Lower lobe of right lung (tissue), 2 donors: ENCODE results near the gene CHD6. TPM values are rescaled to one million over a fixed set of nuclear protein-coding genes. Genes with fewer than 3 reads are reported as not detected.

Experiments
- ATAC-seq, 2 donors: fragments of 200-7000 bp; cut with Tn5 transposase; one replicate each; pipeline ENCODE4 v1.9.1; 2020 to 2022; ENCODE audit warnings: mild to moderate bottlenecking in 2 of 2, moderate library complexity in 2 of 2
- DNase-seq: peaks from one replicate; pipeline ENCODE4 v3.0.0-alpha.2; 2020
- H3K27ac ChIP-seq: fragments of 200-600 bp; one replicate; pipeline ENCODE4 v1.8.0; 2022
- H3K27me3 ChIP-seq: fragments of 200-600 bp; one replicate; pipeline ENCODE4 v1.8.0; 2022; ENCODE audit warnings: low read depth
- H3K36me3 ChIP-seq: fragments of 200-600 bp; one replicate; pipeline ENCODE4 v1.8.0; 2022; ENCODE audit warnings: mild to moderate bottlenecking
- H3K4me1 ChIP-seq: fragments of 200-600 bp; one replicate; pipeline ENCODE4 v1.8.0; 2022
- H3K4me3 ChIP-seq: fragments of 200-600 bp; one replicate; pipeline ENCODE4 v1.8.0; 2022; ENCODE audit warnings: mild to moderate bottlenecking
- H3K9me3 ChIP-seq: fragments of 200-600 bp; one replicate; pipeline ENCODE4 v1.8.0; 2022
- intact Hi-C: fragments of 100-400 bp; cut with DNase I; formaldehyde crosslinking; loops from one replicate; pipeline ENCODE4 v1.11.0; 2022
- total RNA-seq: library from RNA; stranded (reverse); fragmentation: NEBNext Ultra II Directional; extraction: Animal tissue kit (Norgen Biotek cat#: 25700); gene quantifications from one replicate; pipeline ENCODE4 v1.2.1, GENCODE V29; 2021
- TF ChIP-seq, protein P1 (sequence below): fragments of 200-600 bp; IDR thresholded peaks from one replicate; pipeline ENCODE4 v1.8.0; 2022; ENCODE audit warnings: antibody characterized with exemption, mild to moderate bottlenecking
- donor health status: DM: no; HTN: yes; CAD: no; lungs with severe emphysema.

Gene CHD6
- total RNA-seq, 1 donor from 2014 or later, result 43.6 TPM

DNA sequence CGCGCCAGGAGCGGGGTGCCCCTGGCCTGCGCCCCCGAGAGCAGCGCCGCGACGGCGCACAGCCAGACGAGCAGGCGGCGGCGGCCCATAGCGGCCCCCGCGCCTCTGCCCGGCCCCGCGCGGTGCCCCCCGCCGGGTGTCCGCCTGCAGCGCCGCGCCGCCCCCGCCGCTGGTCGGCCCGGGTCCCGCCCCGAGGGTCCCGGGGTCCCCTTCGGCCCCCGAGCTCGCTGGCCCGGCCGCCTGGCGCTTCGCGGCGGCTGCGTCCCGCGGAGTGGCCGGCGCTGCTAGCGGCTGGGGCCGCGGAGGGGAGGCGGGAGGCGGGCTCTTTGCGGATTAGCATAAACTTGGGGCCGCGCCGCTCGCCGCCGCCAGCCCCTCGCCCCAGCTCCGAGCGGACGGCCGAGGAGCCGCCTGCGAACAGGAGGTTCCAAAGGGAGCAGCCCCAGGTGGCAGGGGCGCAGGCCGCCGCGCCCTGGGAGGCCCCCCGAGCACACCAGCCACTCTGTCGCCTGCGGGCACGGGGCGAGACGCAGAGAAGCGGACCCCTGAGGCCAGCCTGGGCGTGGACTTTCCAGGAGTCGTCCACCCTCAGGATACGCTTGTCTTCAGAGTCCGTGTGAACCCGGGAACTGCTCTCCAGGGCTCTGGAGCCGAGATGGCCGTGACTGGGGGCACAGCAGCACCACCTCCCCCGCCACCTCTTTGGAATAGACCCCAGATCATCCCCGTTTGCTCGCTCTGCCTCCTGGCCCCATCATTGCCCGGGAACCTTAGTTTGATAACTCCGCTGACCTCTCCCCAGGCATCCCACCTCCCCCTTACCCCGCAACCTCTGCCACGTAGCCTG is 251.4 kb downstream of the CHD6 start, which contains the start of gene EMILIN3:
EMILIN3 (minus strand) TSS at position 273 of the 847 bp plus-strand sequence; CDS start at position 89, 184 bp downstream.
- H3K4me3 ChIP-seq, result peak within 1 kb of the TSS; percentile 27
- no peaks in the 10 kb centered on the region for H3K36me3 ChIP-seq
- ATAC-seq (no peak), DNase-seq (no peak)
- H3K27ac ChIP-seq, result no peak within 1 kb of the TSS
- no peaks in the 10 kb centered on the region for H3K9me3 ChIP-seq
- TF ChIP-seq, protein P1, sequence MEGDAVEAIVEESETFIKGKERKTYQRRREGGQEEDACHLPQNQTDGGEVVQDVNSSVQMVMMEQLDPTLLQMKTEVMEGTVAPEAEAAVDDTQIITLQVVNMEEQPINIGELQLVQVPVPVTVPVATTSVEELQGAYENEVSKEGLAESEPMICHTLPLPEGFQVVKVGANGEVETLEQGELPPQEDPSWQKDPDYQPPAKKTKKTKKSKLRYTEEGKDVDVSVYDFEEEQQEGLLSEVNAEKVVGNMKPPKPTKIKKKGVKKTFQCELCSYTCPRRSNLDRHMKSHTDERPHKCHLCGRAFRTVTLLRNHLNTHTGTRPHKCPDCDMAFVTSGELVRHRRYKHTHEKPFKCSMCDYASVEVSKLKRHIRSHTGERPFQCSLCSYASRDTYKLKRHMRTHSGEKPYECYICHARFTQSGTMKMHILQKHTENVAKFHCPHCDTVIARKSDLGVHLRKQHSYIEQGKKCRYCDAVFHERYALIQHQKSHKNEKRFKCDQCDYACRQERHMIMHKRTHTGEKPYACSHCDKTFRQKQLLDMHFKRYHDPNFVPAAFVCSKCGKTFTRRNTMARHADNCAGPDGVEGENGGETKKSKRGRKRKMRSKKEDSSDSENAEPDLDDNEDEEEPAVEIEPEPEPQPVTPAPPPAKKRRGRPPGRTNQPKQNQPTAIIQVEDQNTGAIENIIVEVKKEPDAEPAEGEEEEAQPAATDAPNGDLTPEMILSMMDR, result no peak
- intact Hi-C loops, result no loop called here
- peaks cover 4% of the 10 kb centered on the region for H3K4me1 ChIP-seq
- H3K27me3 ChIP-seq, result peaks cover 42% of the 10 kb centered on the region

- DNase-seq, result no peak
- no peak for ATAC-seq
- Histone ChIP-seq H3K4me1 (peaks cover 4% of the 10 kb centered on the region), H3K27ac (no peak overlapping the region), H3K9me3 (no peaks in the 10 kb centered on the region), H3K27me3 (peaks cover 42% of the 10 kb centered on the region), H3K36me3 (no peaks in the 10 kb centered on the region), H3K4me3 (peak overlapping the region; percentile 27)
- TF ChIP-seq, protein P1, result no peak
- intact Hi-C loops, result no loop called here
These were observed 252.2 kb downstream of the CHD6 start for GRCh38 chr20:41365777-41366545.

DNA sequence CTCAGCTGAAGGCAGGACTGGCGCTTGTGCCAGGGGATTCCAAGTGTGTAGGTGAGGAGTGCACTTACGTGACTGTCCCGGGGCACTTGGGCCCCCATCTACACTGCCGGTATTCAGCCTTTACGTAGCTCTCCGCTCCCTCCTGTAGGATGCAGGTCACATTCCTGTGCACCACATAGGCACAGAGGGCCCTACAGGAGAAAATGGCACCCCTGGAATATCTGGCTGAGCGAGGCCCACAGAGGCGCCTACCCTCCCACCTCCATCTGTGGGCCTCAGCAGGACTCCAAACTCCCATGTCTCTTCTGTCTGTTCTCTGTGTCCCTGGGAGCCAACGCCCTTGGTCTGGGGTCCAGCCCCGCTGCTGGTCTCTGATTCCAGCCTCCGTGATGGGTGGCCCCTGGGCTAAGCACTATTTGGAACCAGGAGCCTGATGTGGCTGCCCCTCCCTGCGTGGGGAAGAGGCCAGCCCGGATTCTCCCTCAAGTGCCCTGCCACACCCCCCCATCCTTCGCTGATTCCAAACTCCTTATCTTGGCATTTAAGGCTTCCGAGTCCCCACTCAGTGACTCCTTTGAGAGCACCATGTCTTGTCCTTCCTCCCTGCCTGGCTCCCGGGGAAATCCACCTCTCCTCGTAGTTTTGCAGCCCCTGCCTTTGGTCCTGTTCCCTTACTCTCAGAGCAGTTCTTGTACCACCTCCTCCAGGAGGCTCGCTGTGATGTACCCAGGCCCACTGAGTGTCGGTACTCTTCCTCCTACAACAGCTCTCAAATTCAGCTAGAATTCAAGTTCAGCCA is 253.0 kb downstream of the CHD6 start:
- H3K9me3 ChIP-seq, result no peaks in the 10 kb centered on the region
- ATAC-seq, result no peak
- DNase-seq, result no peak
- no peak overlapping the region for H3K27ac ChIP-seq
- H3K36me3 ChIP-seq, result no peaks in the 10 kb centered on the region
- intact Hi-C loops, result no loop called here
- H3K4me3 ChIP-seq, result no peak overlapping the region
- TF ChIP-seq, protein P1, result no peak
- H3K27me3 ChIP-seq, result peaks cover 42% of the 10 kb centered on the region
- peaks cover 4% of the 10 kb centered on the region for H3K4me1 ChIP-seq

GRCh38 chr20:41364236-41364855 is 253.8 kb downstream of the CHD6 start:
- peaks cover 4% of the 10 kb centered on the region for H3K4me1 ChIP-seq
- H3K9me3 ChIP-seq, result no peaks in the 10 kb centered on the region
- no peaks in the 10 kb centered on the region for H3K36me3 ChIP-seq
- ATAC-seq (no peak), DNase-seq (no peak)
- H3K27me3 ChIP-seq, result peaks cover 42% of the 10 kb centered on the region
- intact Hi-C loops, result no loop called here
- H3K27ac ChIP-seq, result no peak overlapping the region
- H3K4me3 ChIP-seq, result no peak overlapping the region
- TF ChIP-seq, protein P1, result no peak

DNA sequence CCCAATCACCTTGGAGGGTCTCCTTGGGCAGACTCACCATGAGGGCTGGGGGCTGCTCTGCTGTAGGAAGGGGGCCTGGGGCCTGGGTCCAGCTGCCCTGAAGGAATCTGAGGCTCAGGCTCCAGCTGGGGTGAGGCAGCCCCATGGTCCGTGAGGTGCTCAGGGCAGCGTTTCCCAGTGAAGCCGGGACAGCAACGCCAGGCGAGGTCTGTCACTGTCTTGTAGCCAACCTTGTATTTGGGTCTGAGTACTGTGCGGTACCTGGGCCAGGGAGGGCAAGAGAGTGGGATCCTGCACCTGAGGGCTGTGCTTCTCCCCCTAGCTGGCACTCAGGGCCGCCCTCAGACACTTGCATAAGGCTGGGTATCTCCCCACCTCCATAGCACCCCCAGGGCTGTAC is 254.6 kb downstream of the CHD6 start:
- Histone ChIP-seq H3K27me3 (peaks cover 38% of the 10 kb centered on the region), H3K36me3 (no peaks in the 10 kb centered on the region), H3K27ac (no peak overlapping the region), H3K4me1 (peaks cover 4% of the 10 kb centered on the region), H3K4me3 (no peak overlapping the region), H3K9me3 (no peaks in the 10 kb centered on the region)
- no peak for ATAC-seq
- intact Hi-C loops, result no loop called here
- DNase-seq, result no peak
- TF ChIP-seq, protein P1, result no peak
